IPS-18a (cell line): ENCODE measurements around the gene POLR2J3.
"Not testable (repeated sequence)": the region's sequence is repeated elsewhere in the genome, so short reads cannot be mapped to it uniquely, and the experiment has no call there.

Experiments used
- H3K27ac ChIP-seq: one replicate; pipeline ENCODE4 v1.5.1; 2013; ENCODE audit warnings: low read length
- H3K27me3 ChIP-seq: one replicate; pipeline ENCODE4 v1.6.1; 2013; ENCODE audit warnings: mild to moderate bottlenecking, low read length; ENCODE audit not compliant: control insufficient read depth, insufficient read depth
- H3K36me3 ChIP-seq: one replicate; pipeline ENCODE4 v1.6.1; 2013; ENCODE audit warnings: low read depth, low read length; ENCODE audit not compliant: control insufficient read depth
- H3K4me1 ChIP-seq: one replicate; pipeline ENCODE4 v1.6.1; 2013; ENCODE audit warnings: low read depth, low read length; ENCODE audit not compliant: control insufficient read depth
- H3K4me3 ChIP-seq: one replicate; pipeline ENCODE4 v1.5.1; 2013; ENCODE audit warnings: low read length
- H3K9ac ChIP-seq: one replicate; pipeline ENCODE4 v1.6.1; 2013; ENCODE audit warnings: mild to moderate bottlenecking, low read length, moderate library complexity
- H3K9me3 ChIP-seq: one replicate; pipeline ENCODE4 v1.6.1; 2013; ENCODE audit warnings: low read depth, low read length; ENCODE audit not compliant: control insufficient read depth

POLR2J3 gene

DNA sequence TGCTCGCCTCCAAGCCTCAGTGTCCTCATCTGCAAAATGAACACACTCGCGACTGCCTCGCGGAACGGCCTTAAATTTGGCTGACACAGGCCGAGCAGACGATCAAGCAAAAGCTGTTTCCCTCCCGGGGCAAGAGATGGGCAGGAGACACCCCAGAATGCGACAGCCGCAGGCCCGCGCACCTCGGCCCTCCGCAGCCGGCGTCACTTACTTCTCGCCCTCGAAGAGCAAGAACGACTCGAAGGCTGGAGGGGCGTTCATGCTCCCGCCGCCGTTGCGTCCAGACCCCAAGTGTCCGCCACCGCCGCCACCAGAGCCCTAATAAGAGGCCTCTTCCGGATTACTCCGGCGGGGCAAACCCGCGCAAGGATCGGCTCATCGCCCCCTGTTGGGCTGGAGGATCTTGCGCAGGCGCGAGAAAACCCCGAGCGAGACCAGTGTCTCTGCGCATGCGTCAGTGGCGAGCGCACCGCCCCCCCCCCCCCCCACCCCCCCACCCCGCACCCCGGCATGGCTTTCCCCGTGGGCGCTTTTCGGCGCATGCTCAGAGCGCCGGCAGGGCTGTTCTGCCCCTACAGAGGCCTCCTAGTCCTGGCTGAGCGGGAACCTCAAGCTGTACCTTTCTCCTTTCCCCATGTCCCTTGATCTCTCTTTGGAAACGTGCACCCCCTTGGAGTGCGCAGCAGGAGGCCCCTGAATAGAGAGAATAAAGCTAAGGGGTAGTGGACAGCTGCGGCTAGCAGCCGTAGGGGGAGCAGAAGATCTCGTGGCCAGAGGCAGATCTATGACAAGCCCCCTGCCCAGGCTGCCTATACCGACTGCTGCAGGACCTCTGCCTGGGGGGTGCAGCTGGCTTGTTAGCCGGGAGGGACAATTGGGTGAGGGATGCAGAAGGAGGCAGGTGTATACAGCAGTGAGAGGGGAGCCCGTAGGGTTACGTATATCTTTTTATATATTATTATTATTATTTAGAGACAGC lies at the start of gene POLR2J3:
Gene POLR2J3, minus strand, starts transcription at position 323 of the 979 bp plus-strand sequence. Its CDS starts 62 bp downstream, at position 261.
- not testable (repeated sequence) for H3K4me1 ChIP-seq, H3K9ac ChIP-seq

DNA sequence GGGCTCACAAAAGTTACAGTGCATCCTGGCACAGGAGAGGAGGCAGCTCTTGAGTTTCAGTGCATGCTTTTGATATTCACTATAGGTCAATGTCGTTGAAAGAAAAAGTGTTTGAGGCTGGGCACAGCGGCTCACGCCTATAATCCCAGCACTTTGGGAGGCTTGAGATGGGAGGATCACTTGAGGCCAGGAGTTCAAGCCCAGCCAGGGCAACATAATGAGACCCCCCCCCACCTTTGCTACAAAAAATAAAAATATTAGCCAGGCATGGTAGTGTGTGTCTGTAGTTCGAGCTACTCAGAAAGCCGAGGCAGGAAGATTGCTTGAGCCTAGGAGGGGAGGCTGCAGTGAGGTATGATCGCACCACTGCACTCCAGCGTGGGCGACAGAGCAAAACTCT lies 45.7 kb upstream of the POLR2J3 start:
- H3K36me3 ChIP-seq, H3K27me3 ChIP-seq, H3K4me1 ChIP-seq, H3K9me3 ChIP-seq, H3K27ac ChIP-seq, H3K4me3 ChIP-seq, H3K9ac ChIP-seq: not testable (repeated sequence)

More for the DNA sequence above, at the start of gene POLR2J3:
- H3K4me3 ChIP-seq: peak within 1 kb of the TSS; percentile 58
- not testable (repeated sequence) for H3K36me3 ChIP-seq, H3K27ac ChIP-seq, H3K9me3 ChIP-seq, H3K27me3 ChIP-seq

DNA sequence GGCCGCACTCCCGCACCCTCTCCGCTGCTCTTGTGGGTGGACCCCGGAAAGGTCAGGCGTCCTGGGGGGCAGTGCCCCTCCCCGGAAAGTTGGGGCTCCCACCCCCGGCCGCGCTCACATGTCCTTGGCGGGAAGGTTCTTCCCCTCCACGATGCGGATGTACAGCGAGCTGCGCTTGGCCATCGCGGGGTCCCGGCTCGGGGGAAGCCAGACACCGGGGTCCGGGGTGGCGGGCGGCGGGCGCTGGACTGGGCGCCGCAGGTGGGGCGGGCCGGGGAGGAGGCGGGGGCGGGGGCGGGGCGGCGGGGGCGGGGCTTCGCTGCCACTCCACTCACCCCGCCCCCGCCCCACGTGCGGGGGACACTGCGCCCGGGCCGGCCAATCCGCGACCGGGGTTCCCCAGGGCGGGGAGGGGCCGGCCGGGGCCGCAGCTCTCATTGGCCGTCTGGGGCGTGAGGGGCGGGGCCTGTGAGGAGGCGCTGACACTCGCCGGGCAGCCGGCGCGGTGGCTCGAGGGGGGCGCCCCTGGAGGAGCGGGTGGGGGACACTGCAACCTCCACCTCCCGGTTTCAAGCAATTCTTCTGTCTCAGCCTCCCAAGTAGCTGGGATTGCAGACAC lies 44.2 kb upstream of the POLR2J3 start, which contains the start of gene RASA4:
Gene RASA4, minus strand, starts transcription at position 250 of the 619 bp plus-strand sequence. Its CDS starts 67 bp downstream, at position 183.
- not testable (repeated sequence) for H3K36me3 ChIP-seq, H3K27ac ChIP-seq, H3K27me3 ChIP-seq, H3K9me3 ChIP-seq, H3K4me3 ChIP-seq, H3K4me1 ChIP-seq, H3K9ac ChIP-seq

DNA sequence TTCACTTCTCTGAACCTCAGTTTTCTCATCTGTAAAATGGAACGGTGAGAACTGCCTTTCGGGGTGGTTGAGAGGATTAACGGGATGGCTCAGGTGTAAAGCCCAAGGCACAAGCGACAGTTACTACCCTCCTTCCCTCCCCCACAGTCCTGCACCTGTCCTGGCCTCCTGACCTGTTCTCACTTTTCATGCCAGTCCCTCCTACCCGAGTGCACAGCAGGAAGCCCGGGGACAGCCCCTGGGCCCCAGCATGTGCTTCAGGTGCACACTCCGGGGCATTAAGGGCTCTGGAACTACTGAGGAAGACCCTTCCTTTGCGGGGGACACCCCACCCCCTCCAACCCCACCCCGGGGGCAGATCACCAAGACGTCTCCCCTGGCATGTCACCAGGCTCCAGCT lies 43.5 kb upstream of the POLR2J3 start:
- H3K9me3 ChIP-seq, H3K9ac ChIP-seq, H3K27ac ChIP-seq, H3K36me3 ChIP-seq, H3K4me1 ChIP-seq, H3K27me3 ChIP-seq, H3K4me3 ChIP-seq: not testable (repeated sequence)

DNA sequence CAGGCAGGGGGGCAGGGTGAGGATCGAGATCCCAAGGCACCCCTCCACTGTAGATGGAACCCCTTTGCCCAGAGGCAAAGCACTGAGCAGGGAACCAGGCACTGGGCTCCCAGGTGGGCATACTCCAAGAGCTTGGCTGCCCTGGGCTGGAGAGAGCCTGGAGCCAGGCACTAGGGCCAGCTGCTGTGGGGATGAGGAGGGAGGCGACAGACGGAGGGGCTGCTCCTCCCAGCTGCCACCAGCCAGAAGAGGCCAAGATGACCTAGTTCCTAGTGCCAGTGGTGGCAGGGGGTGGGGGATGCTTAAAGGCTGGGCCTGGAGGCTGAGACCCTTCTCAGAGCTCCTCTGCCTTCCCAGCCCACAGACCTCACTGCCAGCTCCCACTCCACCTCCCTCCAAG lies 42.5 kb upstream of the POLR2J3 start:
- not testable (repeated sequence) for H3K4me3 ChIP-seq, H3K9me3 ChIP-seq, H3K4me1 ChIP-seq, H3K27ac ChIP-seq, H3K36me3 ChIP-seq, H3K27me3 ChIP-seq, H3K9ac ChIP-seq

DNA sequence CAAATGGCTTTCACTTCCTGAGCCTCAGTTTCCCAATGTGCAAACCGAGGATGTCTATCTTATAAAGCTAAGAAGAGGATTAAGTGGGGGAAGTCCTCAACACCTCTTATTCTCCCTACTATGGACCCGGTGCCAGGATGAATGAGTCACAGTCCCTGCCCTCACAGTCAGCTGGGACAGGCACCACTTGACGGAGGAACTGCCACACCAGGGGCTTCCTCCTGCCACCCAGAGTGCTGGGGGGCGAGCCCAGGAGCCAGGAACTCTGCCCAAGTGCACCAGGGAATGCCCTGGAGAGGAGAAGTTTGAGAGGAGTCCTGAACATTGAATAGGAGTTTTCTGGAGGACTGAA lies 41.9 kb upstream of the POLR2J3 start:
- H3K36me3 ChIP-seq, H3K27me3 ChIP-seq, H3K4me3 ChIP-seq, H3K9me3 ChIP-seq, H3K27ac ChIP-seq, H3K9ac ChIP-seq, H3K4me1 ChIP-seq: not testable (repeated sequence)

DNA sequence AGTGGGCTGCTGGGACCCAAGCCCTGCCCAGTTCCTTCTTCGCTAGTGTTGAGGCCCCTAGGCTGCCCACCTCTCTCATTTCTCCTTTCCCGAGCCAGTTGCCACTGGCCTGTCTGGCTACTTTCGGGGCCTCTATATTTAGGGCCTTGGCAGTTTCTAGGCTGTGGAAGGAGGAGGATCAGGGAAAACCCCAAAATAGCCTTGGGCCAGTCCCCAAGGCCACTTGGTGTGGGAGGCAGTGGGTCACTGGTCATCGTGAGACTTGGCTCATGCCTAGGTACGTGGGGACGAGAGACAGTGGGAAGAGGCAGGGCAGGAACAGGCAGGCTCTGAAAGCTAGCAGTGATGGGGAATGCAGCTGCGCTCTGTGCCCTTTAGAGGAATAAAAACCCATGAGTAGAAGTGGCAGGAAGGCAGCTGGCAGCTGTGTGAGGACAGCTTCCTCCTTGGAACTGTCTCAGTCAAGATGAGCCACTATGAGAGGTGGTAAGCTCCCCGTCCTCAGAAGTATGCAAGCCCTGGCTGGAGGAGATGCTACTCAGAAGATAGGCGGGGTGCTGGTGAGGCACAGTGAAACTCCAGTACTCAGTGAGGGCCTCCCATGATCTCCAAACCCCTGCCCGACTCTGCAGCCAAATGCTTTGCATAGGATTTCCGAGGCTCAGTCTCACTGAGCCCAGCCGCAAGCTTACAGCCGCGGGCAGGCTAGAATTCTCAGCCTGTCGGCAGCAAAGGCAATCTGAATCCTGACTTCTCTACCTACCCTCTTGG lies 41.4 kb upstream of the POLR2J3 start:
- not testable (repeated sequence) for H3K27ac ChIP-seq, H3K9me3 ChIP-seq, H3K9ac ChIP-seq, H3K36me3 ChIP-seq, H3K4me1 ChIP-seq, H3K4me3 ChIP-seq, H3K27me3 ChIP-seq

DNA sequence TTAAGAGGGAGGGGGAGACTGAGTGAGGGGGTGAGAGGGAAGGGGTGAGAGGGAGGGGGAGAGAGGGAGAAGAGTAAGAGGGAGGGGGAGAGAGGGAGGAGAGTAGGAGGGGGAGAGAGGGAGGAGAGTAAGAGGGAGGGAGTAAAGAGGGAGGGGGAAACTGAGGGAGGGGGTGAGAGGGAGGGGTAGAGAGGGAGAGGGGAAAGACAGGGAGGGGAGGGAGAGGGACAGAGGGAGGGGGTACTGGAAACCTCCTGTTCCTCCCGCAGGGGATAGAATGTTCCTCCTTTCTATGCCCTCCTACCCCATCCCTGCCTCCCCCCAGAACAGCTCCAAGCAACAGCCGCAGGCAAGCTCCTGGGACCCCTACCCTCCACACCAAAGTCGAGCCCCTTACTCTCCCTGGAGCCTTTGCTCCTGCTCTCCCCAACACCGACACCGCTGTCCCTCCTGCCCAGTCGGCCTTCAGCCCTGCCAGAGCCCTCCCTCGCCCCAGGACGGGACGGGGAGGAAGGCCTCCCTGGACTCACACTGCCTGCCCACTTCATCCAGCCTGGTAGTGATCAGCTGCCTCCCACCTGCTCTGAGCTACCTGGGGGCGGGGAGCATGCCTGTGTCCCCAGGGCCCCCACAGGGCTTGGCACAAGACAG lies 39.4 kb upstream of the POLR2J3 start:
- not testable (repeated sequence) for H3K9ac ChIP-seq, H3K27ac ChIP-seq, H3K36me3 ChIP-seq, H3K4me1 ChIP-seq, H3K9me3 ChIP-seq, H3K4me3 ChIP-seq, H3K27me3 ChIP-seq

DNA sequence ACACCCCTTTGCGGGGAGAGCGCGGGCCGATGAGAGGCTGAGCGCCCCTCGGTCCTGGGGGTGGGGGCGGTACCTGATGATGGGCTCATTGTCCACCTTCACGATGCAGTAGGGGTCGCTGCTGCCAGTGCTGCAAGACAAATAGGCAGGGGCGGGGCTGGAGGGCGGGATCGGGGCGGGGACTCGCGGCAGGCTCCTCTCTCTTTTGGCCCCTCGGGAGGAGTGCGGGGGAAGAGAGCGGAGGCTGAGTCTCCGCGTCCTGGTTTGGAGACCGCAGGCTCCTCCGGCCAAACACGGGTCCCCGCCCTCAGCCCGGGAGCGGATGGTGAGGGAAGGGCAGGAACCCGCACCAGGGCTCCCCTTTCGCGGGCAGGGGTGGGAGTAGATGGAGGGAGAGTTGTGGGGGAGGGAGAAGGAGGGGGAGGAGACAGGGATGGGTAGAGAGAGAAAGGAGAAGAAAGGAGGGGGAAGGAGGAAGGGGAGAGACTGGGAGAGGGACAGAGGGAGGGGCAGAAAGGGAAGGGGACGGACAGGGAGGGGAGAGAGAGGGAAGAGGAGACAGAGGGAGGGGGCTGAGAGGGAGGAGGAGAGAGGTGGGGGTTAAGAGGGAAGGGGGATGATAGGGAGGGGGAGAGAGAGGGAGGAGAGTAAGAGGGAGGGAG lies 38.8 kb upstream of the POLR2J3 start:
- not testable (repeated sequence) for H3K27ac ChIP-seq, H3K4me3 ChIP-seq, H3K27me3 ChIP-seq, H3K9me3 ChIP-seq, H3K4me1 ChIP-seq, H3K36me3 ChIP-seq, H3K9ac ChIP-seq

DNA sequence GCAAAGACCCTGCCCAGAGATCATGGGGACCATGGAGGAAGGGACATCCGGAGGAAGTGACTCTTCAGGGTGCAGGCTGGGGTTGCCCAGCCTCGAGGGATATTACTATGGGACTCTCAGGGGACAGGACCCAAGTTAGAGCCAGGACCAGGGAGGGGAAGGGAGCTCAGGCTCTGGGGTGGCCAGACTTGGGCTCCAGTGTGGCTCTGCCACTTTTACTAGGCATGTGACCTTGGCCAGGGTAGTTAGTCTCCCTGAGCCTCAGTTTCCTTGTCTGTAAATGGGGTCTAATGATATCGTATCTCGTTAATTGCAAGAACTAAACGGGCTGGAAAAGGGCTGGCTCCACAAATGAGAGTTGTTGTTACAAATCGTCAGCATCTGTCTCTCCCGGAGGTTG lies 38.1 kb upstream of the POLR2J3 start:
- not testable (repeated sequence) for H3K9ac ChIP-seq, H3K27ac ChIP-seq, H3K9me3 ChIP-seq, H3K36me3 ChIP-seq, H3K27me3 ChIP-seq, H3K4me3 ChIP-seq, H3K4me1 ChIP-seq

DNA sequence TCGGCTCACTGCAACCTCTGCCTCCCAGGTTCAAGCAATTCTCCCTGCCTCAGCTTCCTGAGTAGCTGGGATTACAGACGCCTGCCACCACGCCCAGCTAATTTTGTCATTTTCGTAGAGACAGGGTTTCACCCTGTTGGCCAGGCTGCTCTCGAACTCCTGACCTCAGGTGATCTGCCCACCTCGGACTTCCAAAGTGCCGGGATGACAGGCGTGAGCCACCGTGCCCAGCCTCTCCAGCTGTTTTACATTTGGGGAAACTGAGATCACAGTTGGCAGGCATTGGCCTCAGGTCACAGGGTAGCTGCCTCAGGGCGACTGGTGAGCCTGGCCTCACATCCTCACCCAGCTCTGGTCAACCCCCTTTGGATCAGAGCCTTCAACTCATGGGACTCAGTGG lies 37.4 kb upstream of the POLR2J3 start:
- not testable (repeated sequence) for H3K9me3 ChIP-seq, H3K9ac ChIP-seq, H3K27me3 ChIP-seq, H3K4me3 ChIP-seq, H3K27ac ChIP-seq, H3K36me3 ChIP-seq, H3K4me1 ChIP-seq
